Body of pancreas (tissue), 4 donors: ENCODE measurements around the gene POU3F3. TPM values are rescaled to one million over a fixed set of nuclear protein-coding genes. Genes with fewer than 3 reads are reported as not detected.

Source experiments
- ATAC-seq: fragments of 150-250 bp; one replicate; pipeline ENCODE4 v1.9.1; 2016
- DNase-seq, 4 donors: peaks; one replicate each; pipeline ENCODE4 v3.0.0-alpha.2; 2019
- H3K27ac ChIP-seq, 4 donors: fragments of 200-600 bp; sonication (generic); 1 replicate in 3 of 4; 2 replicates in 1 of 4; pipeline versions ENCODE4 v1.5.1 to v1.6.1; 2016 to 2019; ENCODE audit warnings: mild to moderate bottlenecking in 1 of 4, mixed read lengths in 1 of 4, moderate library complexity in 1 of 4
- H3K27me3 ChIP-seq, 2 donors: fragments of 200-600 bp; sonication (generic); one replicate each; pipeline ENCODE4 v1.6.0; 2016; ENCODE audit warnings: mild to moderate bottlenecking in 1 of 2
- H3K36me3 ChIP-seq, 2 donors: fragments of 200-600 bp; sonication (generic); replicated peaks in 1 of 2; 2 replicates each; pipeline ENCODE4 v1.5.1; 2016; ENCODE audit warnings: low read depth in 2 of 2; ENCODE audit not compliant: insufficient read depth in 1 of 2
- H3K4me1 ChIP-seq: fragments of 200-600 bp; sonication (generic); one replicate; pipeline ENCODE4 v1.6.0; 2016
- H3K4me3 ChIP-seq, 2 donors: fragments of 200-600 bp; sonication (generic); 1 replicate in 1 of 2; 2 replicates in 1 of 2; pipeline ENCODE4 v1.5.1; 2016 to 2019
- H3K9me3 ChIP-seq, 3 donors: fragments of 200-600 bp; sonication (generic); 1 replicate in 2 of 3; 2 replicates in 1 of 3; pipeline ENCODE4 v1.5.1; 2016
- CTCF ChIP-seq, 7 experiments: fragments of 450-650 bp in 4 of 7; fragments of 200-600 bp in 3 of 7; sonication (generic) in 3 of 7; IDR thresholded peaks; one replicate each; pipeline ENCODE4 v1.5.1; 2016 to 2019; ENCODE audit warnings: antibody characterized with exemption in 7 of 7
- POLR2A ChIP-seq, 3 donors: fragments of 450-650 bp; IDR thresholded peaks; one replicate each; pipeline ENCODE4 v1.6.1; 2016; ENCODE audit warnings: antibody characterized with exemption in 3 of 3, mild to moderate bottlenecking in 2 of 3
- WGBS, 2 donors: methylation state at CpG; one replicate each; pipeline ENCODE4 v1.1.5; 2017; 5-methylcytosine and 5-hydroxymethylcytosine counted together
- intact Hi-C: fragments of 100-400 bp; cut with DNase I; formaldehyde crosslinking; loops from one replicate; pipeline ENCODE4 v1.15.1; 2023
- total RNA-seq, 2 donors: library from RNA; depleted of rRNA; stranded (reverse); fragments of >200 nt; gene quantifications; one replicate each; pipeline ENCODE4 v1.1.0, GENCODE V29; 2016

Gene POU3F3
- total RNA-seq, 2 donors from 2014 or later, result not detected

- peaks cover 35% of the 10 kb centered on the region for H3K4me1 ChIP-seq
- H3K27me3 ChIP-seq, result peaks cover 10 to 51% of the 10 kb centered on the region in 2 donors
- no peak for ATAC-seq
- no peak for DNase-seq
- intact Hi-C loops, result no loop called here
- H3K27ac ChIP-seq, result no peak overlapping the region
- no peak overlapping the region for H3K4me3 ChIP-seq
- 46 to 57% methylated on average over 4 of the region's 4 CpGs for WGBS, 2 donors
- H3K9me3 ChIP-seq, result no peaks in the 10 kb centered on the region
- TF ChIP-seq CTCF (IDR thresholded peaks at IDR 0.05) (no peak), POLR2A (IDR thresholded peaks at IDR 0.05) (no peak)
- no peaks in the 10 kb centered on the region for H3K36me3 ChIP-seq
Observed at GRCh38 chr2:104860451-104860790, 6.5 kb downstream of the POU3F3 start.

DNA sequence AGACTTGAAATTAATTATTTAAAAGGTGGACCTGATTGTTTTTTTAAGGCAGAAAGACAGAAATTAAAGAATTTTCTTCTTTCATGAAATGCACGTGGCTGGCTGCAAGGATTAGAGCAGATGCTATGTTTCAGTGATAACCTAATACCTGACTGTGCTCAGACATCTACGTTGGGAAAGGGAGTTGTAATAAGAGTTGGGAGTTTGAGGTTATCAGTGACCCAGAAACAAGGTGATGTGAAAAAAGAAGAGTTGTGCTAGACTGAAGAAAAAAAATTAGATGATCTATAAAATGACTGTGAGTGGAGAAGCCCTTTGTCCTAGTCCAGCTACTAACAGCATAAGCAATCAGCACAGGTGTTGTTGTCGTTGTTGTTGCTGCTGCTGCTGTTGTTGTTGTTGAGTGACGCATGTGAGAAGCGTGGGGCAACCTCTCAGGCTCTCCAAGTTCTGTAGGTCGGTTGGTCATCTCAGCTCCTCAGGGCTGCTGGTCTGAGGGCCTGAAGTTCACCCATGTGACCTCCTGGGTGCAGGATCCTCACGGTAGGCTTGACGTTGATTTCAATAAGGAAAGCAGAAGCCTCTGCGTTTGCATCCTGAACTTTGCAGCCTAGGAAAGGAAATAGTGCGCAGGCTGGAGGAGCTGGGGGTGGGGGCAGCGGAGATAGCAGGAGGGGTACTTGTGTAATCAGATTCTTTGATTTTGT is 7.6 kb downstream of the POU3F3 start:
- Histone ChIP-seq H3K36me3 (no peaks in the 10 kb centered on the region), H3K4me3 (no peak overlapping the region), H3K9me3 (no peaks in the 10 kb centered on the region), H3K27ac (no peak overlapping the region), H3K27me3 (peaks cover 10 to 57% of the 10 kb centered on the region in 2 donors), H3K4me1 (peaks cover 30% of the 10 kb centered on the region)
- intact Hi-C loops, result no loop called here
- no peak for DNase-seq
- no peak for ATAC-seq
- WGBS, 2 donors, result 7 to 10% methylated on average over 11 of the region's 11 CpGs
- TF ChIP-seq CTCF (IDR thresholded peaks at IDR 0.05), result no peak
- no peak for TF ChIP-seq POLR2A (IDR thresholded peaks at IDR 0.05)

GRCh38 chr2:104862058-104862941 is 8.4 kb downstream of the POU3F3 start:
- Histone ChIP-seq H3K27me3 (peaks cover 10 to 62% of the 10 kb centered on the region in 2 donors), H3K9me3 (no peaks in the 10 kb centered on the region), H3K36me3 (no peaks in the 10 kb centered on the region), H3K27ac (no peak overlapping the region), H3K4me3 (no peak overlapping the region), H3K4me1 (peaks cover 29% of the 10 kb centered on the region)
- no peak for DNase-seq
- ATAC-seq, result peak; percentile 27
- no peak for TF ChIP-seq POLR2A (IDR thresholded peaks at IDR 0.05)
- TF ChIP-seq CTCF (IDR thresholded peaks at IDR 0.05), result no peak
- 3 to 6% methylated on average over 32 to 60 of the region's 60 CpGs for WGBS, 2 donors
- intact Hi-C loops, result no loop called here

- H3K4me3 ChIP-seq, result no peak overlapping the region
- TF ChIP-seq POLR2A (IDR thresholded peaks at IDR 0.05) (no peak), CTCF (IDR thresholded peaks at IDR 0.05) (no peak)
- H3K4me1 ChIP-seq, result peaks cover 30% of the 10 kb centered on the region
- no peak for DNase-seq
- no peaks in the 10 kb centered on the region for H3K9me3 ChIP-seq
- intact Hi-C loops, result no loop called here
- 14 to 16% methylated on average over 8 of the region's 8 CpGs for WGBS, 2 donors
- no peaks in the 10 kb centered on the region for H3K36me3 ChIP-seq
- H3K27ac ChIP-seq, result no peak overlapping the region
- H3K27me3 ChIP-seq, result peaks cover 10 to 68% of the 10 kb centered on the region in 2 donors
- no peak for ATAC-seq
Observed at GRCh38 chr2:104863146-104863467, 9.2 kb downstream of the POU3F3 start.
